DOHH2 (cell line): ENCODE measurements around the gene INPP5B.

Experiments
- EZH2phosphoT487 ChIP-seq: fragments of 200-600 bp; sonication (generic); IDR thresholded peaks from 2 replicates; pipeline ENCODE4 v1.6.1; 2017; ENCODE audit warnings: borderline replicate concordance, mild to moderate bottlenecking, antibody characterized with exemption, low read length, moderate library complexity, mixed read lengths
- TF ChIP-seq, protein P1 (sequence below): fragments of 200-600 bp; sonication (generic); IDR thresholded peaks from one replicate; pipeline ENCODE4 v1.5.1; 2014; ENCODE audit warnings: antibody characterized with exemption, mild to moderate bottlenecking, low read depth, low read length; ENCODE audit not compliant: poor library complexity, severe bottlenecking

DNA sequence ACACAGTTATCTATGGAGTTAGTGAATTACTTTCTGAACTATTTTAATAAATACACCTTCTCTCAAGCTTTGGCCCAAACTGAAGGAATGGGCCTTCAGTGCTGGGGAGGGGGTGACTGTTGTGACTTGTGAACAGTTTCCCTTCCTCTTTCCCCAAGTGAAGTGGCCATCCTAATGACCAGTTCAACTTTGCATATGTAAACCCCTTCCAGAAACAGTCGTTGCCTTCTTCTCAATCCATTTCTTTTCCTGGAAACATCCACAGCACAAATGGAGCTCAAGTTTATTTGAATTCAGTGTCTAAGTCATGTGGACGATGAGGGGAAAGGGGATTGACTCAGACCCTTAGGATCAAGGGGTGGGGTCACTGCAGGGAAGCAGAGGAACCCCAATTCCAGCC is 1.3 kb upstream of the INPP5B start:
- TF ChIP-seq, protein P1, sequence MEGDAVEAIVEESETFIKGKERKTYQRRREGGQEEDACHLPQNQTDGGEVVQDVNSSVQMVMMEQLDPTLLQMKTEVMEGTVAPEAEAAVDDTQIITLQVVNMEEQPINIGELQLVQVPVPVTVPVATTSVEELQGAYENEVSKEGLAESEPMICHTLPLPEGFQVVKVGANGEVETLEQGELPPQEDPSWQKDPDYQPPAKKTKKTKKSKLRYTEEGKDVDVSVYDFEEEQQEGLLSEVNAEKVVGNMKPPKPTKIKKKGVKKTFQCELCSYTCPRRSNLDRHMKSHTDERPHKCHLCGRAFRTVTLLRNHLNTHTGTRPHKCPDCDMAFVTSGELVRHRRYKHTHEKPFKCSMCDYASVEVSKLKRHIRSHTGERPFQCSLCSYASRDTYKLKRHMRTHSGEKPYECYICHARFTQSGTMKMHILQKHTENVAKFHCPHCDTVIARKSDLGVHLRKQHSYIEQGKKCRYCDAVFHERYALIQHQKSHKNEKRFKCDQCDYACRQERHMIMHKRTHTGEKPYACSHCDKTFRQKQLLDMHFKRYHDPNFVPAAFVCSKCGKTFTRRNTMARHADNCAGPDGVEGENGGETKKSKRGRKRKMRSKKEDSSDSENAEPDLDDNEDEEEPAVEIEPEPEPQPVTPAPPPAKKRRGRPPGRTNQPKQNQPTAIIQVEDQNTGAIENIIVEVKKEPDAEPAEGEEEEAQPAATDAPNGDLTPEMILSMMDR: no peak
- TF ChIP-seq EZH2phosphoT487: no peak
